Measurements from ENCODE around the gene APC. TPM values are rescaled to one million over a fixed set of nuclear protein-coding genes. Genes with fewer than 3 reads are reported as not detected.

The APC gene
- total RNA-seq, 1 donor from 2014 or later, result 53.9 TPM

- Histone ChIP-seq H4K20me1 (ENCODE audit: insufficient read depth, low read length) (peaks cover 53% of the 10 kb centered on the region), H3K4me3 (ENCODE audit: insufficient read depth, low read depth, low read length) (no peak overlapping the region), H3K9me3 (ENCODE audit: insufficient read depth, low read depth, low read length) (no peaks in the 10 kb centered on the region), H3K4me1 (ENCODE audit: insufficient read depth, low read length) (no peaks in the 10 kb centered on the region), H3K27me3 (ENCODE audit: insufficient read depth, low read length) (no peaks in the 10 kb centered on the region), H3K4me2 (ENCODE audit: low read length) (no peak overlapping the region), H3K9ac (ENCODE audit: low read length) (no peak overlapping the region), H3K36me3 (ENCODE audit: insufficient read depth, low read length) (no peaks in the 10 kb centered on the region), H3K79me2 (ENCODE audit: insufficient read depth, low read length) (peaks cover 84% of the 10 kb centered on the region), H3K27ac (ENCODE audit: low read depth, low read length) (no peak overlapping the region), H2AFZ (ENCODE audit: low read depth, low read length) (no peak overlapping the region)
- no peaks in the 10 kb centered on the region for H3K27me3 Mint-ChIP-seq (ENCODE audit: low read depth, unreplicated experiment)
- H3K36me3 Mint-ChIP-seq (ENCODE audit: low read depth, unreplicated experiment), result no peaks in the 10 kb centered on the region
- H3K9me3 Mint-ChIP-seq (ENCODE audit: unreplicated experiment), result no peaks in the 10 kb centered on the region
- FAIRE-seq, result no peak
- H3K27ac Mint-ChIP-seq (ENCODE audit: unreplicated experiment), result no peak overlapping the region
- peaks cover 3% of the 10 kb centered on the region for H3K4me1 Mint-ChIP-seq (ENCODE audit: low read depth, unreplicated experiment)
- TF ChIP-seq EZH2 (IDR thresholded peaks at IDR 0.05; ENCODE audit: insufficient read depth, low read length) (no peak), CTCF (IDR thresholded peaks at IDR 0.05; ENCODE audit: insufficient read depth, low read depth, low read length) (no peak)
- no peak overlapping the region for H3K4me3 Mint-ChIP-seq (ENCODE audit: unreplicated experiment)
- peak; percentile 32 for DNase-seq (ENCODE audit: low read depth)
Measured at GRCh38 chr5:112717506-112718082, 20.1 kb upstream of the APC start.

GRCh38 chr5:112718344-112718743 is 19.3 kb upstream of the APC start:
- Histone ChIP-seq H3K4me1 (ENCODE audit: insufficient read depth, low read length) (no peaks in the 10 kb centered on the region), H2AFZ (ENCODE audit: low read depth, low read length) (no peak overlapping the region), H3K4me3 (ENCODE audit: insufficient read depth, low read depth, low read length) (no peak overlapping the region), H3K36me3 (ENCODE audit: insufficient read depth, low read length) (no peaks in the 10 kb centered on the region), H3K4me2 (ENCODE audit: low read length) (no peak overlapping the region), H3K27me3 (ENCODE audit: insufficient read depth, low read length) (no peaks in the 10 kb centered on the region), H3K9ac (ENCODE audit: low read length) (no peak overlapping the region), H4K20me1 (ENCODE audit: insufficient read depth, low read length) (peaks cover 52% of the 10 kb centered on the region), H3K9me3 (ENCODE audit: insufficient read depth, low read depth, low read length) (no peaks in the 10 kb centered on the region), H3K79me2 (ENCODE audit: insufficient read depth, low read length) (peaks cover 82% of the 10 kb centered on the region), H3K27ac (ENCODE audit: low read depth, low read length) (no peak overlapping the region)
- Mint-ChIP-seq H3K36me3 (ENCODE audit: low read depth, unreplicated experiment) (no peaks in the 10 kb centered on the region), H3K4me3 (ENCODE audit: unreplicated experiment) (no peak overlapping the region), H3K4me1 (ENCODE audit: low read depth, unreplicated experiment) (peaks cover 3% of the 10 kb centered on the region), H3K9me3 (ENCODE audit: unreplicated experiment) (no peaks in the 10 kb centered on the region), H3K27ac (ENCODE audit: unreplicated experiment) (no peak overlapping the region), H3K27me3 (ENCODE audit: low read depth, unreplicated experiment) (no peaks in the 10 kb centered on the region)
- FAIRE-seq, result no peak
- TF ChIP-seq EZH2 (IDR thresholded peaks at IDR 0.05; ENCODE audit: insufficient read depth, low read length), result no peak
- DNase-seq (ENCODE audit: low read depth), result no peak

- no peaks in the 10 kb centered on the region for H3K27me3 Mint-ChIP-seq (ENCODE audit: low read depth, unreplicated experiment)
Measured at GRCh38 chr5:112720576-112720975, 17.1 kb upstream of the APC start.

More at GRCh38 chr5:112720576-112720975, 17.1 kb upstream of the APC start:
- no peaks in the 10 kb centered on the region for H3K4me1 ChIP-seq (ENCODE audit: insufficient read depth, low read length)
- no peaks in the 10 kb centered on the region for H3K36me3 ChIP-seq (ENCODE audit: insufficient read depth, low read length)
- FAIRE-seq (no peak), DNase-seq (ENCODE audit: low read depth) (no peak)
- H3K4me3 ChIP-seq (ENCODE audit: insufficient read depth, low read depth, low read length), result no peak overlapping the region
- H3K27ac ChIP-seq (ENCODE audit: low read depth, low read length), result no peak overlapping the region
- peaks cover 52% of the 10 kb centered on the region for H4K20me1 ChIP-seq (ENCODE audit: insufficient read depth, low read length)
- no peak overlapping the region for H3K9ac ChIP-seq (ENCODE audit: low read length)
- TF ChIP-seq CTCF (IDR thresholded peaks at IDR 0.05; ENCODE audit: insufficient read depth, low read depth, low read length) (no peak), EZH2 (IDR thresholded peaks at IDR 0.05; ENCODE audit: insufficient read depth, low read length) (no peak)
- Mint-ChIP-seq H3K9me3 (ENCODE audit: unreplicated experiment) (no peaks in the 10 kb centered on the region), H3K27ac (ENCODE audit: unreplicated experiment) (no peak overlapping the region), H3K4me3 (ENCODE audit: unreplicated experiment) (no peak overlapping the region), H3K4me1 (ENCODE audit: low read depth, unreplicated experiment) (peaks cover 3% of the 10 kb centered on the region), H3K36me3 (ENCODE audit: low read depth, unreplicated experiment) (no peaks in the 10 kb centered on the region)
- no peak overlapping the region for H2AFZ ChIP-seq (ENCODE audit: low read depth, low read length)
- peaks cover 73% of the 10 kb centered on the region for H3K79me2 ChIP-seq (ENCODE audit: insufficient read depth, low read length)
- no peak overlapping the region for H3K4me2 ChIP-seq (ENCODE audit: low read length)
- no peaks in the 10 kb centered on the region for H3K9me3 ChIP-seq (ENCODE audit: insufficient read depth, low read depth, low read length)
- no peaks in the 10 kb centered on the region for H3K27me3 ChIP-seq (ENCODE audit: insufficient read depth, low read length)

Measured in astrocyte (in vitro differentiated cells and primary cell).